Measurements from ENCODE around the gene FTO.

DNA sequence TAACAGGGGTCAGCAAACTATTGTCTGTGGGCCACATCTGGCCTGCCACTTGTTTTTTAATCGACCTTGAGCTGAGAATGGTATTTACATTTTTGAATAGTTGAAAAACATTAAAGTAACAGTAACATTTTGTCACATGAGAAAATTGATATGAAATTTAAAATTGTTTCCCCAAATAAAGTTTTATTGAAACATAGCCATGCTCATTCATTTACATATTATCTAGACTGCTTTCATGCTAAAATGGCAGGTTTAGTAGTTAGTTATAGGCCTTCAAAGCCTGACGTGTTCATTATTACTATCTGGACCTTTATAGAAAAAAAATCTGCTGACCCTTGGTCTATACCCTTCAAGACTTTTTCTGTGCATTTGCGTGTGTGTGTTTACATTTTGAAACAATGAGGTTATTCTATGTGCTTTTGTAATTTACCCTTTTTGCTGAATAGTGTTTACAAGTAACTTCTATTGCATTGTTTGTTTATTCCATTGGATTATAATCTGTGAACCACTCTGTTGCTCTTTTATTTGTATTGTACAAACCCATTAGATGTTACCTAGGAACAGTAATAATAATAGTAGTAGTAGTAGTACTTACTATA is 37.1 kb downstream of the FTO start:
- TF ChIP-seq, protein P1, sequence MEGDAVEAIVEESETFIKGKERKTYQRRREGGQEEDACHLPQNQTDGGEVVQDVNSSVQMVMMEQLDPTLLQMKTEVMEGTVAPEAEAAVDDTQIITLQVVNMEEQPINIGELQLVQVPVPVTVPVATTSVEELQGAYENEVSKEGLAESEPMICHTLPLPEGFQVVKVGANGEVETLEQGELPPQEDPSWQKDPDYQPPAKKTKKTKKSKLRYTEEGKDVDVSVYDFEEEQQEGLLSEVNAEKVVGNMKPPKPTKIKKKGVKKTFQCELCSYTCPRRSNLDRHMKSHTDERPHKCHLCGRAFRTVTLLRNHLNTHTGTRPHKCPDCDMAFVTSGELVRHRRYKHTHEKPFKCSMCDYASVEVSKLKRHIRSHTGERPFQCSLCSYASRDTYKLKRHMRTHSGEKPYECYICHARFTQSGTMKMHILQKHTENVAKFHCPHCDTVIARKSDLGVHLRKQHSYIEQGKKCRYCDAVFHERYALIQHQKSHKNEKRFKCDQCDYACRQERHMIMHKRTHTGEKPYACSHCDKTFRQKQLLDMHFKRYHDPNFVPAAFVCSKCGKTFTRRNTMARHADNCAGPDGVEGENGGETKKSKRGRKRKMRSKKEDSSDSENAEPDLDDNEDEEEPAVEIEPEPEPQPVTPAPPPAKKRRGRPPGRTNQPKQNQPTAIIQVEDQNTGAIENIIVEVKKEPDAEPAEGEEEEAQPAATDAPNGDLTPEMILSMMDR (conservative IDR thresholded peaks at IDR 0.05 in 1 of 2, IDR thresholded peaks at IDR 0.05 in 1 of 2; ENCODE audit: extremely low read depth in 1 of 2, insufficient read depth in 1 of 2, low read depth in 1 of 2, low read length in 2 of 2), result no peak
- no peak for TF ChIP-seq EZH2 (IDR thresholded peaks at IDR 0.05; ENCODE audit: borderline replicate concordance, low read length)

Measured in mammary epithelial cell (primary cell).